GM12891 (cell line): Measurements from ENCODE around the gene CIB4.
"Not testable (repeated sequence)": the region's sequence is repeated elsewhere in the genome, so short reads cannot be mapped to it uniquely, and the experiment has no call there.

Source experiments
- PAX5 ChIP-seq: IDR thresholded peaks from 2 replicates; pipeline ENCODE4 v1.6.1; 2011; ENCODE audit warnings: low read length, moderate library complexity, mild to moderate bottlenecking; ENCODE audit not compliant: insufficient read depth, severe bottlenecking
- POLR2A ChIP-seq: IDR thresholded peaks from 2 replicates; pipeline ENCODE4 v1.6.1; 2011; ENCODE audit warnings: low read depth, low read length, control low read depth
- POLR2AphosphoS5 ChIP-seq: IDR thresholded peaks from 2 replicates; pipeline ENCODE4 v1.6.1; 2011; ENCODE audit warnings: low read depth, low read length, control low read depth
- POU2F2 ChIP-seq: IDR thresholded peaks from 2 replicates; pipeline ENCODE4 v1.6.1; 2011; ENCODE audit warnings: low read depth, mild to moderate bottlenecking, control low read depth, low read length, moderate library complexity
- TAF1 ChIP-seq: IDR thresholded peaks from 2 replicates; pipeline ENCODE4 v1.6.1; 2011; ENCODE audit warnings: low read depth, low read length, control low read depth

DNA sequence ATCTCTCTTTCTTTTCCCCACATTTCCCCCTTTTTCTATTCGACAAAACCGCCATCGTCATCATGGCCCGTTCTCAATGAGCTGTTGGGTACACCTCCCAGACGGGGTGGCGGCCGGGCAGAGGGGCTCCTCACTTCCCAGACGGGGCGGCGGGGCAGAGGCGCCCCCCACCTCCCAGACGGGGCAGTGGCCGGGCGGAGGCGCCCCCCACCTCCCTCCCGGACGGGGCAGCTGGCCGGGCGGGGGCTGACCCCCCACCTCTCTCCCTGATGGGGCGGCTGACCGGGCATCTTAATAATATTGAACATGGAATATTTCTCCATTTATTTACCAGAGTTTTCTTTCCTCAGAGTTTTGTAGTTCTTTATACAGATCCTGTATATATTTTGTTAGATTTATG lies 24.1 kb upstream of the CIB4 start:
- not testable (repeated sequence) for TF ChIP-seq POLR2A, POU2F2, POLR2AphosphoS5, PAX5, TAF1
